Stimulated activated naive CD8-positive, alpha-beta T cell treated with anti-CD3 and anti-CD28 coated beads, Interleukin-15, Interleukin-2, amounts not matched to agents 100 ng/mL and 50 ng/mL, for 24 hours (primary cell): ENCODE measurements around the gene CAMTA1.

Source experiments
- H3K27ac Mint-ChIP-seq: one replicate; pipeline ENCODE4 v1.8.0; 2021; ENCODE audit warnings: mild to moderate bottlenecking, mixed read lengths
- H3K27me3 Mint-ChIP-seq: one replicate; pipeline ENCODE4 v1.8.0; 2021; ENCODE audit warnings: mixed read lengths
- H3K36me3 Mint-ChIP-seq: one replicate; pipeline ENCODE4 v1.8.0; 2021; ENCODE audit warnings: low read depth, mixed read lengths
- H3K4me1 Mint-ChIP-seq: one replicate; pipeline ENCODE4 v1.8.0; 2021; ENCODE audit warnings: low read depth, mixed read lengths
- H3K4me3 Mint-ChIP-seq: one replicate; pipeline ENCODE4 v1.8.0; 2021; ENCODE audit warnings: mild to moderate bottlenecking, mixed read lengths
- H3K9me3 Mint-ChIP-seq: one replicate; pipeline ENCODE4 v1.8.0; 2021; ENCODE audit warnings: mixed read lengths

The CAMTA1 gene

DNA sequence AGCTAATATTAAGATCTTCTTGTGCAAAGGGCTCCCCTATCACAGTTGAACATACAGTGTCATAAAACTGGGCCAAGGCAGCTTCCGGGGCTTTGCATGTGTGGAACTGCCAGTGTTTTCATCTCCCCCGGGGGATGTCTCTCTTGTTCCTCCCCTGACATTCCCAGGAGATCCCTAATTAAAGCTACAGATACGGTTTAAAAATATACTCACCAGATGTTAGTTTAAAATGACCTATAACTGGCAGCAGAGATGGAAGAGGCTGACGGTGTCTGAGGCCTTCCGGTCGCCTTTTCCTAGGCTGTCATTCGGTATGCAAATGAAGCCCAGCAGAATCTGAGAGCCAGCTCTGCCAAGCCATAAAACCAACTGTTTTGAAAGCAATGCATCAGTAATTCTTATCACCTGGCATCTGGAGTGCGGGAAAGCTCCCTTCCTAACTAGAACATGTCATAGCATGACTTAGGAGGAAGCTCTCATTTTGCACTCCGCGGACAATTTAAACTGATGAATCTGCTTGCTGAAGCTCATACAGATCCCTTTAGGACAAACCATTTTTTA is 549.3 kb downstream of the CAMTA1 start:
- no peaks in the 10 kb centered on the region for H3K9me3 Mint-ChIP-seq
- H3K27me3 Mint-ChIP-seq = peaks cover 13% of the 10 kb centered on the region
- H3K4me3 Mint-ChIP-seq = no peak overlapping the region
- no peak overlapping the region for H3K27ac Mint-ChIP-seq
- no peaks in the 10 kb centered on the region for H3K4me1 Mint-ChIP-seq
- no peaks in the 10 kb centered on the region for H3K36me3 Mint-ChIP-seq

DNA sequence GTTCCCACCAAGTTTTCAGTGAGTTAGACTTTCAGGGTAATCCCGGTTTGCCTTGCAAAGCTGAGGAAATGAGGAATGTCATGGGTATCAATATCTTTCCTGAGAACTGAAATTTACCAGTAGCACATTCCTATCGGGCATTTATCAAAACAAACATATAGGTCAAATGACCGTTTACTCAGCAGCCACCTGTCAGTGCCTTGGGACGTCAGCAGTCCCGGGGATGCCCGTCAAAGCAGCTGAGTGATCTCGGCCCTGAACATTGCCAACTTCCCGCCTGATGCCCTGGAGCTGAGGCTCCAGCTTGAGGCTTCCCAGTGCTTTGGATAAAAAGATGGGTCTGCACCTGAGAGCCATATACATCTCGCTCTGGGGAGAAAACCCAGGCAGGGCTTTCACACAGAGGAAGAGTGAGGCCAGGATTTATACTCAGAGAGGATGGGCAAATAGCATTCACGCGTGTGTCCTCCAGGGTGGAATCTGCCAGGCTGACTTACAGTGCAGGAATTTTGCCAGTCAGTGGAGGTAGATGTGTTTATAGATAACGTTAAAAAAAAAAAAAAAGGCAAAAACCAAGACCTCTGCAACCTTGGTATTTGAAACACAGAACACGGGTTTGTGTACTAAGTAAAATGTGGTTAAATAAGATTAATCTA is 550.1 kb downstream of the CAMTA1 start:
- Mint-ChIP-seq H3K27ac (no peak overlapping the region), H3K36me3 (no peaks in the 10 kb centered on the region), H3K4me1 (no peaks in the 10 kb centered on the region), H3K4me3 (no peak overlapping the region), H3K9me3 (no peaks in the 10 kb centered on the region), H3K27me3 (peaks cover 13% of the 10 kb centered on the region)

GRCh38 chr1:7338439-7338838 is 553.2 kb downstream of the CAMTA1 start:
- Mint-ChIP-seq H3K36me3 (no peaks in the 10 kb centered on the region), H3K4me3 (no peak overlapping the region), H3K9me3 (no peaks in the 10 kb centered on the region), H3K27me3 (peaks cover 10% of the 10 kb centered on the region), H3K4me1 (no peaks in the 10 kb centered on the region), H3K27ac (no peak overlapping the region)

DNA sequence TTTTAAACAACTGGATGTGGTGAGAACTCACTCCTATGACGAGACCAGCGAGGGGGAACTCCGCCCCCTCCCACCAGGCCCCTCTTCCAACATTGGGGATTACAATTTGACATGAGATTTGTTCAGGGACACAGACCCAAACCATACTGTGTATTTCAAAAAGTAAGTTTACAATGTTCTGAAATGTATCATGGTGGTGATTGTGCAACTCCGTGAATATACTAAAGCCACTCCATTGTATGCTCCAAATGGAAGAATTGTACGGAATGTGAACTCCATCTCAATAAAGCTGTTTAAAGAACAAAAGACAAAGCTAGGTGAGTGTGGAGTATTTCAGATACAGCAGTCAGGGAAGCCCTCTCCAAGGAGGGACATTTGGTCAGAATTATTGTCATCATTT is 553.8 kb downstream of the CAMTA1 start:
- Mint-ChIP-seq H3K4me1 (no peaks in the 10 kb centered on the region), H3K4me3 (no peak overlapping the region), H3K27ac (no peak overlapping the region), H3K9me3 (no peaks in the 10 kb centered on the region), H3K27me3 (peaks cover 8% of the 10 kb centered on the region), H3K36me3 (no peaks in the 10 kb centered on the region)

DNA sequence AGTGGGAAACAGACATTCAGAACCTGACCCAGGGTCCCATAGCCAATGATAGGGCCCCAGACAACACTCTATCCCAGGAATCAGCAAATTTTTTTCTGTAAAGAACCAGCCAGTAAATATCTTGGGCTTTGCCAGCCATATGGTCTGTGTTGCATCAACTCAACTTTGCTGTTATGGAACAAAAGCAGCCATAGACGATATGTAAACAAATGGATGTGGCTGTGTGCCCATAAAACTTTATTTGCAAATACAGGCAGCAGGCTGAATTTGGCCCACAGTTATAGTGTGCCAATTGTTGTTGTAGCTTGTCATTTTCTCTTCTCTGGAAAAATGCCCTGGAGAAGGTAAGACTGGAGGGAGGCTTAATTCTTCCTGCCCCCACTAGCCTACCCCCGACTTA is 554.7 kb downstream of the CAMTA1 start:
- no peak overlapping the region for H3K4me3 Mint-ChIP-seq
- H3K9me3 Mint-ChIP-seq = no peaks in the 10 kb centered on the region
- H3K27ac Mint-ChIP-seq = no peak overlapping the region
- H3K4me1 Mint-ChIP-seq = no peaks in the 10 kb centered on the region
- no peaks in the 10 kb centered on the region for H3K36me3 Mint-ChIP-seq
- no peaks in the 10 kb centered on the region for H3K27me3 Mint-ChIP-seq

GRCh38 chr1:7341145-7341905 is 556.1 kb downstream of the CAMTA1 start:
- Mint-ChIP-seq H3K9me3 (no peaks in the 10 kb centered on the region), H3K27me3 (no peaks in the 10 kb centered on the region), H3K36me3 (no peaks in the 10 kb centered on the region), H3K27ac (no peak overlapping the region), H3K4me1 (no peaks in the 10 kb centered on the region), H3K4me3 (no peak overlapping the region)

- H3K4me3 Mint-ChIP-seq = no peak overlapping the region
- no peaks in the 10 kb centered on the region for H3K4me1 Mint-ChIP-seq
- H3K27ac Mint-ChIP-seq = no peak overlapping the region
- H3K9me3 Mint-ChIP-seq = no peaks in the 10 kb centered on the region
- no peaks in the 10 kb centered on the region for H3K27me3 Mint-ChIP-seq
- no peaks in the 10 kb centered on the region for H3K36me3 Mint-ChIP-seq
These were observed 558.6 kb downstream of the CAMTA1 start for GRCh38 chr1:7343882-7344281.

GRCh38 chr1:7344299-7344698 is 559.0 kb downstream of the CAMTA1 start:
- no peaks in the 10 kb centered on the region for H3K27me3 Mint-ChIP-seq
- no peaks in the 10 kb centered on the region for H3K4me1 Mint-ChIP-seq
- no peaks in the 10 kb centered on the region for H3K9me3 Mint-ChIP-seq
- no peak overlapping the region for H3K27ac Mint-ChIP-seq
- no peaks in the 10 kb centered on the region for H3K36me3 Mint-ChIP-seq
- H3K4me3 Mint-ChIP-seq = no peak overlapping the region

- no peak overlapping the region for H3K4me3 Mint-ChIP-seq
- no peaks in the 10 kb centered on the region for H3K36me3 Mint-ChIP-seq
- H3K9me3 Mint-ChIP-seq = no peaks in the 10 kb centered on the region
- H3K27ac Mint-ChIP-seq = no peak overlapping the region
- peaks cover 3% of the 10 kb centered on the region for H3K27me3 Mint-ChIP-seq
- H3K4me1 Mint-ChIP-seq = no peaks in the 10 kb centered on the region
These were observed 560.3 kb downstream of the CAMTA1 start for GRCh38 chr1:7345516-7345915.

GRCh38 chr1:7346070-7346596 is 560.9 kb downstream of the CAMTA1 start:
- Mint-ChIP-seq H3K4me1 (no peaks in the 10 kb centered on the region), H3K4me3 (no peak overlapping the region), H3K27ac (no peak overlapping the region), H3K36me3 (no peaks in the 10 kb centered on the region), H3K27me3 (peaks cover 3% of the 10 kb centered on the region), H3K9me3 (no peaks in the 10 kb centered on the region)

GRCh38 chr1:7346600-7347570 is 561.6 kb downstream of the CAMTA1 start:
- H3K4me1 Mint-ChIP-seq = no peaks in the 10 kb centered on the region
- H3K27me3 Mint-ChIP-seq = peaks cover 3% of the 10 kb centered on the region
- no peaks in the 10 kb centered on the region for H3K9me3 Mint-ChIP-seq
- no peaks in the 10 kb centered on the region for H3K36me3 Mint-ChIP-seq
- H3K27ac Mint-ChIP-seq = no peak overlapping the region
- H3K4me3 Mint-ChIP-seq = no peak overlapping the region

GRCh38 chr1:7348073-7348472 is 562.8 kb downstream of the CAMTA1 start:
- H3K27me3 Mint-ChIP-seq = peaks cover 3% of the 10 kb centered on the region
- H3K9me3 Mint-ChIP-seq = no peaks in the 10 kb centered on the region
- no peak overlapping the region for H3K4me3 Mint-ChIP-seq
- H3K27ac Mint-ChIP-seq = no peak overlapping the region
- H3K4me1 Mint-ChIP-seq = no peaks in the 10 kb centered on the region
- no peaks in the 10 kb centered on the region for H3K36me3 Mint-ChIP-seq

DNA sequence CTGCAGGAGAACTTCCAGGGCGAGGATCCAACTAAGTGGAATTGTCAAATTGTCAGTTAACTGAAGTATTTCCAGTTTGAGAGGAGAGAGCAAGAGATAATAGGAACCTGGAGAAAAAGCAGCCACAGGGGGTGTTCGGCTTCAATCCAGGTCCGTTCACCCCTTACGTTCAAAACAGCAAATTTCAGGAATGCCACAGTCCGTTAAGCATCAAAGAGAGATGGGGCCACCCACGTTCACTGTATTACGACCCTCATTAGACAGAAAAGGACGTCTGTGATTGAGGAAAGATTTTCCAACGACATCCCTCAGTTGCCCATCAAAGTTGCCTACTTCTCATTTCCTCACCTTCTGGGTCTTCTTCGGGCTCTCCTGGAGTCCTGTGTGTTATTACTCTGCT is 563.3 kb downstream of the CAMTA1 start:
- H3K4me3 Mint-ChIP-seq = no peak overlapping the region
- H3K27ac Mint-ChIP-seq = no peak overlapping the region
- H3K9me3 Mint-ChIP-seq = no peaks in the 10 kb centered on the region
- no peaks in the 10 kb centered on the region for H3K4me1 Mint-ChIP-seq
- H3K27me3 Mint-ChIP-seq = peaks cover 3% of the 10 kb centered on the region
- no peaks in the 10 kb centered on the region for H3K36me3 Mint-ChIP-seq

DNA sequence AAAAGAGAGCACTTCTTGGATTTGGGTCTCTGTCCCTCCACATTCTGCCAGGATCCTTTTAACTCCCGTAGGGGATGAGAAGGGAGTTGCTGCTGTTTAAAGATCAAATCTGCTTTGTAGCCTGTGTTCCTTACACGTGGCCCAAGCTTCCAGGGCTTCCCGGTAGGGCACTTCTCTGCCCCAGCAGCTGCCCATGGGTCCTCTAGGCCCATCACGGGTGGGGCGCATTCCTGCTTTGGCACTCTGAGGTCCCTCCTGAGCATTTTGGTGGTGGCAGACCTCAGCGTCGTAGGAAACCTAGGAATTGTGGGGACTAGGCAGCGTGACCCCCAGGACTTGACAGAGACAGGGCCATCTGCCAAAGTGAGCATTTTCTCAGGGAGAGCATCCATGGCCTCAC is 565.5 kb downstream of the CAMTA1 start:
- Mint-ChIP-seq H3K36me3 (no peaks in the 10 kb centered on the region), H3K27ac (no peak overlapping the region), H3K27me3 (peaks cover 3% of the 10 kb centered on the region), H3K4me1 (no peaks in the 10 kb centered on the region), H3K4me3 (no peak overlapping the region), H3K9me3 (no peaks in the 10 kb centered on the region)
